NCI-H524 treated with DMSO at 0.1 percent for 48 hours (cell line): Measurements from ENCODE around the gene IRF2BPL.

Experiments
- DNase-seq: peaks from one replicate; lab custom pipeline; 2025; lab: John Stamatoyannopoulos, UW

Gene IRF2BPL

GRCh38 chr14:77009014-77009413, 19.5 kb downstream of the IRF2BPL start:
- DNase-seq, result no peak

DNA sequence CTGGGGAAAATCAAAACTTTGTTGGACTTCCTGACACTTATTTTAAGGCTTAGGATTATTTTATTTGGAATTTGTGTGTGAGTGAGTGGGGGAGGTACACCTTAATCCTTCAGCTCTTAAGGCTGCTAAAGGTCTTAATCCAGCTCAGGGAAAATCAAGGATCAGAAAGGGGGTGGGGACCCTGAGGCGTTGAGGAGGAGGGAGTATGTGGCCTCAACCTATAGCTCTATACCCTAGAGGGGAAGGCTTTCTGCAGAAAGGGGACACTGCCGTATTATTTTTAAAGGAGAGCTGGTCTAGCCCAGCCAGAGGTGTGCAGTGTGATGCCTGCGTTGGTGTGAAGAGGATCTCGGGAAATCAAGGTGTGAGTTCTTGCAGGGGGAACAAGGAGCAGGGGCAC, 20.0 kb downstream of the IRF2BPL start:
- no peak for DNase-seq

- no peak for DNase-seq
Observed at GRCh38 chr14:77007975-77008421, 20.5 kb downstream of the IRF2BPL start.

GRCh38 chr14:77007183-77007974, 21.1 kb downstream of the IRF2BPL start:
- DNase-seq, result no peak

DNA sequence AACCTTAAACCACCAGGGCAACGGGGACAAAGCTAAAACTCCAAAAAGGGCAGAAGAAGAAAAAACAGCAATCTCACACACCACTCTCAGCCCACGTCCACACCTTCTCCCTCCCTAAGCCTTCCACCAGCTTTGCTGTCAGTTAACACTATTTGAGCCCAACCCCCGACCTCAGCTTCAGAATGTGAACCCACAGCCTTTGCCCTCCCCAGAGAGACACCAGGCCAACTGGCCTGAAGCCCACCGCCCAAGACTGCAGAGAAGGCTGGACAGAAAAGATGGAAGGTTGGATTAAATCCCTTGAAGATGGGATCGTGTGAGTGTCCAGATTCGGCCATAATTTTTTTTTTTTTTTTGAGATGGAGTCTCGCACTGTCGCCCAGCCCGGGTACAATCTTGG, 22.4 kb downstream of the IRF2BPL start:
- no peak for DNase-seq

- DNase-seq, result no peak
Observed at GRCh38 chr14:77005559-77005958, 22.9 kb downstream of the IRF2BPL start.

- DNase-seq, result no peak
Observed at GRCh38 chr14:77004711-77005460, 23.6 kb downstream of the IRF2BPL start.

GRCh38 chr14:77003960-77004710, 24.4 kb downstream of the IRF2BPL start:
- no peak for DNase-seq

GRCh38 chr14:77002889-77003288, 25.6 kb downstream of the IRF2BPL start:
- DNase-seq, result no peak

DNA sequence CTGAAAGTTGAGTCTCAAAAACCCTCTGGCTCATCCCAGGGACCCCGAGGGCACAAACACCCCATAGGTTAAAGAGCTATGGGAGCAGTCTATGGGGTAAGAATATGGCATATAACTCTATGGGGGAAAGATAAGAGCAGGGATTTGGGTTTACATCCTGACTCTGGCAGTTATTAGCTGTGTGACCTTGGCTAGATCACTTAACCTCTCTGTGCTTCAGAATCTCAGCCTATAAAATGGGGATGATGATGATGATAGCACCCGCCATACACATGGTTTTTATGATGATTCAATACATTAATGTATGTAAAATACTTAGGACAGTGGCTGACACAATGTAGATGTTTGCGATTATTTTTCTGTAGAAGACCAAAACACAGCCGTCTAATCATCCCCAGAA, 26.2 kb downstream of the IRF2BPL start:
- DNase-seq, result no peak

DNA sequence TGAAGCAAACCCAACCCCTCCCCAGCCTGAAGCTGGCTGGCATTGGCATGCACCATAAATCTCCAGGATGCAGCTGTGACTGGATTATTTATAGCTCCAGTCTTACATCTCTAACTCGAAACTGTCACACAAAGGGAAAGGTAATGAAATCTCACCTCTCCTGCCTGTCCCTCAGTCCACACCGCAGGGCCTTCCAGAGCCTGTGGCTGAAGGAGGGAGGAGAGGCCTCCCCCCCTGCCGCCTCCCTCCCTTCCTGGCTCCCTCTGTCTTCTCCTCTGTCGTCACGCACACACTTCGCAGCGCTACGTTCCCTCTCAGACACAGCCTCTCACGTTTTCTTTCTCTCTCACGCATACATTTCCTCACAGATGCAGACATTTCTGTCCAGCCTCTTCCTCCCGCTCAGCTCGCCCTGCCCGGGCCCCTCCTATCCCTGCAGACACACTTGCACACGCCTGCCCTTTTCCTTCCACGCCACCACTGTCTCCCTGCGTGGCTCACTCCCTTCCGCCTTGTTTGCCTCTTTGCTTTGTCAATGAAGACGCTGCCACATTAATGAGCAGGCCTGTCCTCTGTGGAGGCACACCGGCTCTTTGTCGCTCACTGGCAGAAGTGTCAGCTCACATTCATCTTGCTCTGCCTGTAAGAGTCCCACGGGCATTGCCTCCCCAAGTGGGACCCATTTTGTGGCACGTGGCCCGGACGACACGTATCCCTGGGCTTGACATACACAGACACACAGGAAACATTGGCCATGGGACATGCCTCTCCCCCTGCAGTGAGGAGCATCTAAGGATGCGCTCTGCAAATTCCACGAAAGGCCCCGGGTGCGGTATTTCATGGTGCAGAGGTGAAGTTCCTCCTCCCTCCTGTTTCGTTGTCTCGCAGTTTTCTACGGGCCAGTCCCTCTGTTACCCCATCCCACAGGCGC, 27.9 kb downstream of the IRF2BPL start:
- DNase-seq, result no peak

DNA sequence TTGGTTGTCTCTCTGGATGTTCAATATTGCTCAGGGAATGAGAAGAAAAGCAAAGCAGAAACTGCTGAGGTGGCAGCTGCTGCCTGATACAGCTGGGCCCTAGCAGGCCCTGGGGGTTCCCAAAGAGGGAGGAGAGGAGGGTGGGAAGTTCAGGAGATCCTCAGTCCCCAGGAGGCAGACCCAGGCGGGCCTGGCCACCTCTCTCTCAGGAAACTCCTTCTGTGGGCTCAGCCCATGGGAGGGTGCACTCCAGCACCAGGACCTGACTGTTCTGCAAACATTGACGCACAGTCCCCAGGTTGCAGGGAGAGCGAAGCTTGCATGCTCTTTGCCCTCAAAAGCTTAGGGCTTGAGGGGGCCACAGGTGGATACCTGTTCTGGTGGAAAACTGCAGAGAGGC, 29.6 kb downstream of the IRF2BPL start:
- no peak for DNase-seq

GRCh38 chr14:76997257-76997970, 31.1 kb downstream of the IRF2BPL start:
- no peak for DNase-seq

GRCh38 chr14:76996563-76997146, 31.9 kb downstream of the IRF2BPL start:
- DNase-seq, result no peak

- DNase-seq, result no peak
Observed at GRCh38 chr14:76995279-76996035, 33.1 kb downstream of the IRF2BPL start.

GRCh38 chr14:76993752-76994151, 34.8 kb downstream of the IRF2BPL start:
- no peak for DNase-seq

GRCh38 chr14:76990084-76990483, 38.4 kb downstream of the IRF2BPL start:
- no peak for DNase-seq

DNA sequence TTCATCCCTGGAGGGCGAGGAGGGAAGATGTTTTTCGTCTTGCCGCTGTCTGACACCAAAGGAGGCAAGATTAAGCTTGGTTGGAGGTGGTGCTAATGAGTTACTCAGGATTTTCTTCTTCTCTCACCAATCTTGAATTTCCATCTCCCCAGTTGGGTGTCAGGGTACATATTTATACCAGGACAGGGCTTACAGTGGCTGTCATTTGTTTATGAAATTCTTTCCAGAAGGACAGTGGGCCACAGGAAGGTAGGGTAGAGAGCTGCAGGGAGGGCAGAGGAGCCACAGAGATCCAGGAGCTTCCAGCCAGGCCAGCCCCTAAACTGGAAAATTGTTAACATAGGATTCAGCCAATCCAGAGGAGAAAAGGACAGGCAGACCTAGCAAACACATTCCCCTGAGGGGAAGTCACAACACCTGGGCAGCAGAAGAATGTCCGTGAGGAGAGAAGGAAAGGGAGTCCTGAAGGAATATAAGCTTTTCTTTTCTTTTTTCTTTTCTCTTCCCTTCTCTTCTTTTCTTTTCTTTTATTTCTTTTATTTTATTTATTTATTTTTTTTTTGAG, 40.5 kb downstream of the IRF2BPL start:
- DNase-seq, result no peak

- no peak for DNase-seq
Observed at GRCh38 chr14:76986231-76986565, 42.3 kb downstream of the IRF2BPL start.
